Neural progenitor cell (in vitro differentiated cells): Measurements from ENCODE around the gene MTMR12. TPM values are rescaled to one million over a fixed set of nuclear protein-coding genes. Genes with fewer than 3 reads are reported as not detected.
"Not testable (repeated sequence)": the region's sequence is repeated elsewhere in the genome, so short reads cannot be mapped to it uniquely, and the experiment has no call there.

Experiments
- DNase-seq: peaks from one replicate; pipeline ENCODE4 v3.0.0-alpha.2; 2016; ENCODE audit warnings: low spot score
- H2AFZ ChIP-seq: fragments of 200-600 bp; sonication (generic); replicated peaks from 2 replicates; pipeline ENCODE4 v1.6.1; 2016; ENCODE audit warnings: antibody characterized with exemption
- H3F3A ChIP-seq: fragments of 200-600 bp; sonication (generic); 2 replicates; pipeline ENCODE4 v1.6.1; 2016; ENCODE audit warnings: antibody characterized with exemption, low read depth
- H3K27ac ChIP-seq: fragments of 200-600 bp; sonication (generic); 2 replicates; pipeline ENCODE4 v1.5.1; 2016; ENCODE audit warnings: mild to moderate bottlenecking
- H3K27me3 ChIP-seq: fragments of 200-600 bp; sonication (generic); 2 replicates; pipeline ENCODE4 v1.6.1; 2016; ENCODE audit warnings: mild to moderate bottlenecking, moderate library complexity
- H3K36me3 ChIP-seq: fragments of 200-600 bp; sonication (generic); 2 replicates; pipeline ENCODE4 v1.5.1; 2016
- H3K4me1 ChIP-seq: fragments of 200-600 bp; sonication (generic); 2 replicates; pipeline ENCODE4 v1.6.1; 2016; ENCODE audit warnings: mixed run types
- H3K4me2 ChIP-seq: fragments of 200-600 bp; sonication (generic); 2 replicates; pipeline ENCODE4 v1.6.1; 2016
- H3K4me3 ChIP-seq: fragments of 200-600 bp; sonication (generic); 2 replicates; pipeline ENCODE4 v1.5.1; 2016
- H3K79me2 ChIP-seq: fragments of 200-600 bp; sonication (generic); 2 replicates; pipeline ENCODE4 v1.6.1; 2016; ENCODE audit warnings: low read depth
- H3K9ac ChIP-seq: fragments of 200-600 bp; sonication (generic); 2 replicates; pipeline ENCODE4 v1.6.1; 2016
- H3K9me3 ChIP-seq: fragments of 200-600 bp; sonication (generic); 2 replicates; pipeline ENCODE4 v1.5.1; 2016; ENCODE audit warnings: low read depth
- H4K20me1 ChIP-seq: fragments of 200-600 bp; sonication (generic); 2 replicates; pipeline ENCODE4 v1.6.1; 2016; ENCODE audit warnings: low read depth
- H3K27ac Mint-ChIP-seq: 3 replicates; pipeline ENCODE4 v1.8.0; 2021; ENCODE audit warnings: mixed read lengths
- H3K27me3 Mint-ChIP-seq: 2 replicates; pipeline ENCODE4 v1.8.0; 2022; ENCODE audit warnings: low read depth, mild to moderate bottlenecking, inconsistent platforms, moderate library complexity, mixed read lengths; ENCODE audit not compliant: insufficient read depth
- H3K36me3 Mint-ChIP-seq: 3 replicates; pipeline ENCODE4 v1.8.0; 2021; ENCODE audit warnings: mixed read lengths
- H3K4me1 Mint-ChIP-seq: 3 replicates; pipeline ENCODE4 v1.8.0; 2021; ENCODE audit warnings: mixed read lengths
- H3K4me3 Mint-ChIP-seq: 3 replicates; pipeline ENCODE4 v1.8.0; 2021; ENCODE audit warnings: mild to moderate bottlenecking, moderate library complexity, mixed read lengths
- H3K9me3 Mint-ChIP-seq: 3 replicates; pipeline ENCODE4 v1.8.0; 2020; ENCODE audit warnings: mixed read lengths
- CTCF ChIP-seq: fragments of 200-600 bp; sonication (generic); IDR thresholded peaks from 2 replicates; pipeline ENCODE4 v1.5.1; 2017; ENCODE audit warnings: antibody characterized with exemption, mild to moderate bottlenecking
- EZH2 ChIP-seq: fragments of 200-600 bp; sonication (generic); IDR thresholded peaks from 2 replicates; pipeline ENCODE4 v1.6.1; 2017; ENCODE audit warnings: antibody characterized with exemption, mild to moderate bottlenecking, moderate library complexity
- EZH2phosphoT487 ChIP-seq: fragments of 200-600 bp; sonication (generic); IDR thresholded peaks from 2 replicates; pipeline ENCODE4 v1.6.1; 2017; ENCODE audit warnings: antibody characterized with exemption
- total RNA-seq: library from RNA; depleted of rRNA; stranded (reverse); fragments of >200 nt; gene quantifications from 2 replicates; pipeline ENCODE4 v1.2.3, GENCODE V29; 2015; ENCODE audit warnings: low replicate concordance

Gene MTMR12
- total RNA-seq, 1 donor from 2014 or later, result 22.0 TPM

DNA sequence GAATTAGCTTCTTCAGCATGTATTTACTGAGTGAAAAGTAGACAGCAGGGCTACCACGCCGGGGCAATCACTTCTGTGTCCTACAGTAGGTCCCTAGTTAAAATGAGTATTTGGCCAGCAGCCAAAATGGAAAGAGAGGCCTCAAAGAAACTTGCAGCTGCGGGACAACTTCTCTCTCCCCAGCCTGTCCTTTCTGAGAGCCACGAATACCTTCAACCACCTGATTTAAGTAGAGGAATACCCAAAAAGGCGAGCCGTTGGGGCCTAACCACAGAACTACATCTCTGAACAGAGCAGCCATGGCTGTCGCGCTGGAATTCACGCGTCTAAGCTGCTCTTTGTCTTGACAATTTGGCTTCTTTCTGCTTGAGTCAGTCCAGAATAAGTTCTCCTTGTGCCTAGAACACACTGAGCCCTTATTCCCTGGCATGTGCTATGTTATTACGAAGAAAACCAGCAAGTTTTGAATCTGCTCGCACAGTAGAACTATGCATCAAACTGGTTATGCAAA, 94.8 kb downstream of the MTMR12 start:
- H3K36me3 Mint-ChIP-seq, result no peaks in the 10 kb centered on the region
- Histone ChIP-seq H3K9ac (no peak overlapping the region), H3K27ac (no peak overlapping the region), H3K9me3 (no peaks in the 10 kb centered on the region), H2AFZ (peak overlapping the region; percentile 96), H4K20me1 (no peaks in the 10 kb centered on the region), H3K36me3 (no peaks in the 10 kb centered on the region), H3K4me1 (peaks cover 6% of the 10 kb centered on the region), H3K27me3 (no peaks in the 10 kb centered on the region), H3F3A (peaks cover 6% of the 10 kb centered on the region), H3K79me2 (no peaks in the 10 kb centered on the region), H3K4me2 (no peak overlapping the region), H3K4me3 (no peak overlapping the region)
- peak; percentile 42 for DNase-seq
- no peak overlapping the region for H3K4me3 Mint-ChIP-seq
- no peaks in the 10 kb centered on the region for H3K9me3 Mint-ChIP-seq
- peaks cover 11% of the 10 kb centered on the region for H3K27me3 Mint-ChIP-seq
- no peak overlapping the region for H3K27ac Mint-ChIP-seq
- TF ChIP-seq EZH2phosphoT487 (no peak), CTCF (no peak), EZH2 (no peak)
- H3K4me1 Mint-ChIP-seq, result peaks cover 10% of the 10 kb centered on the region

GRCh38 chr5:32214344-32214743, 98.4 kb downstream of the MTMR12 start:
- not testable (repeated sequence) for H3K36me3 Mint-ChIP-seq, H2AFZ ChIP-seq, H3K36me3 ChIP-seq, H3K4me2 ChIP-seq, H3K27ac ChIP-seq, H3K27me3 ChIP-seq, H3K4me3 ChIP-seq, DNase-seq, H3K27ac Mint-ChIP-seq, H3K9me3 Mint-ChIP-seq, H3F3A ChIP-seq, H4K20me1 ChIP-seq, H3K79me2 ChIP-seq, H3K27me3 Mint-ChIP-seq, H3K4me3 Mint-ChIP-seq, H3K9me3 ChIP-seq, H3K9ac ChIP-seq, H3K4me1 ChIP-seq
- H3K4me1 Mint-ChIP-seq, result peaks cover 16% of the 10 kb centered on the region

DNA sequence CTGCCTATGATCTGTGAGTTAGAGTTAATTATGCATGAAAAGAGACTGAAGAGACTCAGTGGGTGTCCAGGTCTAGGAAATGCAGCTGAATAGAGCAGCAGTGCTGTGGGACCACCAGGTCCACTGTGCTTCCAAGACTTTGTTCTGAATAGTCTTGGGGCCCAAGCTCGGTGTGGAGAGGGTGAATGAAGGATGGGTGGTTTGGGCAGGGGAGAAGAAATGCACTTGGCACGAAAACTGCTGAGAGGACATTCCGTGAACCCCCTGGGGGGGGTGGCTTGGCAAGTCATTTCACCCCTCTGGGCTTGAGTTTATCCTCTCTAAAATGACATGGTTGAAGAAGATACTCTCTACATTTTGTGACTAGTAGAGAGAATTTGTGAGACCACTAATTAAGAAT, 102.6 kb downstream of the MTMR12 start:
- Histone ChIP-seq H3K36me3 (no peaks in the 10 kb centered on the region), H3K27me3 (no peaks in the 10 kb centered on the region), H3F3A (no peaks in the 10 kb centered on the region), H3K9me3 (no peaks in the 10 kb centered on the region), H3K27ac (no peak overlapping the region), H3K79me2 (no peaks in the 10 kb centered on the region), H3K4me3 (no peak overlapping the region), H4K20me1 (no peaks in the 10 kb centered on the region), H3K9ac (no peak overlapping the region), H3K4me1 (no peaks in the 10 kb centered on the region), H3K4me2 (no peak overlapping the region), H2AFZ (no peak overlapping the region)
- Mint-ChIP-seq H3K9me3 (peaks cover 14% of the 10 kb centered on the region), H3K4me1 (peaks cover 6% of the 10 kb centered on the region), H3K27ac (peak overlapping the region; percentile 87), H3K27me3 (peaks cover 9% of the 10 kb centered on the region), H3K36me3 (peaks cover 2% of the 10 kb centered on the region), H3K4me3 (no peak overlapping the region)
- DNase-seq, result no peak
- TF ChIP-seq EZH2phosphoT487, result no peak
- TF ChIP-seq EZH2, result no peak
- TF ChIP-seq CTCF, result no peak

GRCh38 chr5:32208837-32209236, 103.9 kb downstream of the MTMR12 start:
- H3K4me3 ChIP-seq, H3K27ac Mint-ChIP-seq, H4K20me1 ChIP-seq, H3K27me3 Mint-ChIP-seq, H2AFZ ChIP-seq, H3K4me1 ChIP-seq, H3K4me1 Mint-ChIP-seq, H3K9ac ChIP-seq, H3K4me2 ChIP-seq, H3K27me3 ChIP-seq, H3K79me2 ChIP-seq, H3K9me3 ChIP-seq, H3K36me3 Mint-ChIP-seq, H3F3A ChIP-seq, H3K27ac ChIP-seq, H3K4me3 Mint-ChIP-seq, DNase-seq, H3K36me3 ChIP-seq: not testable (repeated sequence)
- peaks cover 14% of the 10 kb centered on the region for H3K9me3 Mint-ChIP-seq
